A549 treated with CORT108297 at 1 μM for 4 hours (cell line): ENCODE data around the gene MGAT3. TPM values are rescaled to one million over a fixed set of nuclear protein-coding genes. Genes with fewer than 3 reads are reported as not detected.

Source experiments
- total RNA-seq: library from RNA; stranded (reverse); fragments of 200-300 nt; extraction: Qiagen RNA extraction; gene quantifications from 5 replicates; pipeline ENCODE4 v1.2.3, GENCODE V29; 2022

Gene MGAT3, protein sequence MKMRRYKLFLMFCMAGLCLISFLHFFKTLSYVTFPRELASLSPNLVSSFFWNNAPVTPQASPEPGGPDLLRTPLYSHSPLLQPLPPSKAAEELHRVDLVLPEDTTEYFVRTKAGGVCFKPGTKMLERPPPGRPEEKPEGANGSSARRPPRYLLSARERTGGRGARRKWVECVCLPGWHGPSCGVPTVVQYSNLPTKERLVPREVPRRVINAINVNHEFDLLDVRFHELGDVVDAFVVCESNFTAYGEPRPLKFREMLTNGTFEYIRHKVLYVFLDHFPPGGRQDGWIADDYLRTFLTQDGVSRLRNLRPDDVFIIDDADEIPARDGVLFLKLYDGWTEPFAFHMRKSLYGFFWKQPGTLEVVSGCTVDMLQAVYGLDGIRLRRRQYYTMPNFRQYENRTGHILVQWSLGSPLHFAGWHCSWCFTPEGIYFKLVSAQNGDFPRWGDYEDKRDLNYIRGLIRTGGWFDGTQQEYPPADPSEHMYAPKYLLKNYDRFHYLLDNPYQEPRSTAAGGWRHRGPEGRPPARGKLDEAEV
- total RNA-seq, result 0.28 to 0.57 TPM (median 0.47 TPM) in 5 replicates

DNA sequence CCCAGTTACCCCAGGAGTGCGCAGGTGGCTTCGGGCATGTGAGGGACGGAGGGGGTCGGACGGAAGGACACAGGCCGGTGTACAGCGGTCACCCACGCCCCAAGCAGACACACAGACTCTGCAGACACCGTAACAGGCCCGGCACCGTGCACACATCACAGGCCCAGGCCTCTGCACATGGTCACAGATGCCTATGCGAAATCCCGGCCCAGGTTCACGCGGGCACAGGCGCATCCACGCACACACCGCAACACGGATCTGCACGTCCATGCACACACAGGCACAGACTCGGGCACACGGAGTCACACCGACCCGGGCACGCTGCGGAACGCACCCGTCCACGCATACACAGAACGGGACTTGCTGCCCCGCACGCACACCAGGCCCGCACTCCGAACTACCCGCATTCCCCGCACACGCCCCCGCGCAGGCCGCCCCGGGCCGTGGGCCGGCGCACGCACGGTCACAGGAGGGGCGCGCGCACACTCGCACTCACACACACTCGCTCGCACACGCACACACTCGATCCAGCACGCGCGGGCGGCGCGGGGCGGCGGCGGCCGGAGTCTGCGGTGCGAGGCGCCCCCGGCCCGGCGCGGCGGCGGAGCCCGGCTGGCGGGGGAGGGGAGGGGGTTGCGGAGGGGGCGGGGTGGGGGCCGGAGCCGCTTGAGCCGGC is at the start of gene MGAT3:
MGAT3 (plus strand) TSS at position 491 of the 676 bp plus-strand sequence. CDS start 30,336 bp downstream, outside the sequence.

DNA sequence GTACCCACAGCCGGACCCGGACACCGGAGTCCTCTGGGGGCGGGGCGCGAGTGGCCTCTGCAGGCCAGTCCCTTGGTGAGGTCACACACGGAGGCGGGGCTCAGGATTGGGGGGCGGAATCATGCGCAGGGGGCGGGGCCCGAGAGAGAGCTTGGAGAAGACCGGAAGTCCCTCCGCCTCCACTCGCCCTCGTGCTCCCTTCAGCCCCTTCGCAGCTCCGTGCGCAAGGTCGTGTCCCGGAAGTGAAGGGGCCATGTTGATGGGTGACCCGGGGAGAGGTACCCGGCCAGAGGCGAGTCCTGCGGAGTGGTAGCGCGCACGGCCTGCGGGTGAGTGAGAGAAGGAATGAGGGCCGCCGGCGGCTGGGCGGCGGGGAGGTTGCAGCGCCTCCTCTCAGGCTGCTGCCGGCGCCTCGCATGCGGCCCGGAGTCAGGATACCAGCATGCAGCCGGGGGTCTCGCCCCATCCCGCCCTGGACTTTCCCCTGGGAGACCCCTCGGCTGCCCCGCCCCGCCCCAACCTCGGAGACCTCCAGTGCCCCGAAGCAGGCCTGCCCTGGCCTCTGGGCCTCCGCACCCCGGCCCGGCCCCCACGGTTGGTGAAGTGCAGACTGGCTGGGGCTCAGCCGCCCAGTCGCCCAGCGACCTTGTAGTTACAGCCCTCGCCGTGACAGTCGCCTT is 45.4 kb downstream of the MGAT3 start, which contains the start of gene MIEF1:
MIEF1 (plus strand) TSS at position 182 of the 680 bp plus-strand sequence. CDS start 9,005 bp downstream, outside the sequence.

DNA sequence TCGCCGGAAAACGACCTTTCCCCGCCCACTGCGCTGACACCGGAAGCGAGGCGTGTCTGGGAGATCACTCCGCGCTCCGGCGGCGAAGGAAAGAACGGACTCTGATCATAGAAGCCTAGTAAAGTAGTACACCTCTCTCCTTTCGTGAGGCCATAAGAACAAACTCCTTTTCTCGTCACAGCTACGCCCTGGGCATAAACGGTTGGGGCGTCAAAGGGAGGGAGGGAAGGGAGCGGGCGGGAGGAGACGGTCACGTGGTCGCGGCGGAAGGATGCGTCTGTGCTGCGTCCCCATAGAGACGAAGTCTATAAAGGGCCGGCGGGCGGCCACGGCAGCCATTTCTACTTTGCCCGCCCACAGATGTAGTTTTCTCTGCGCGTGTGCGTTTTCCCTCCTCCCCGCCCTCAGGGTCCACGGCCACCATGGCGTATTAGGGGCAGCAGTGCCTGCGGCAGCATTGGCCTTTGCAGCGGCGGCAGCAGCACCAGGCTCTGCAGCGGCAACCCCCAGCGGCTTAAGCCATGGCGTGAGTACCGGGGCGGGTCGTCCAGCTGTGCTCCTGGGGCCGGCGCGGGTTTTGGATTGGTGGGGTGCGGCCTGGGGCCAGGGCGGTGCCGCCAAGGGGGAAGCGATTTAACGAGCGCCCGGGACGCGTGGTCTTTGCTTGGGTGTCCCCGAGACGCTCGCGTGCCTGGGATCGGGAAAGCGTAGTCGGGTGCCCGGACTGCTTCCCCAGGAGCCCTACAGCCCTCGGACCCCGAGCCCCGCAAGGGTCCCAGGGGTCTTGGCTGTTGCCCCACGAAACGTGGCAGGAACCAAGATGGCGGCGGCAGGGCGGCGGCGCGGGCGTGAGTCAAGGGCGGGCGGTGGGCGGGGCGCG is 63.7 kb downstream of the MGAT3 start, which contains the start of gene ATF4:
ATF4 (plus strand) TSS at position 337 of the 880 bp plus-strand sequence. CDS start 884 bp downstream, outside the sequence.

DNA sequence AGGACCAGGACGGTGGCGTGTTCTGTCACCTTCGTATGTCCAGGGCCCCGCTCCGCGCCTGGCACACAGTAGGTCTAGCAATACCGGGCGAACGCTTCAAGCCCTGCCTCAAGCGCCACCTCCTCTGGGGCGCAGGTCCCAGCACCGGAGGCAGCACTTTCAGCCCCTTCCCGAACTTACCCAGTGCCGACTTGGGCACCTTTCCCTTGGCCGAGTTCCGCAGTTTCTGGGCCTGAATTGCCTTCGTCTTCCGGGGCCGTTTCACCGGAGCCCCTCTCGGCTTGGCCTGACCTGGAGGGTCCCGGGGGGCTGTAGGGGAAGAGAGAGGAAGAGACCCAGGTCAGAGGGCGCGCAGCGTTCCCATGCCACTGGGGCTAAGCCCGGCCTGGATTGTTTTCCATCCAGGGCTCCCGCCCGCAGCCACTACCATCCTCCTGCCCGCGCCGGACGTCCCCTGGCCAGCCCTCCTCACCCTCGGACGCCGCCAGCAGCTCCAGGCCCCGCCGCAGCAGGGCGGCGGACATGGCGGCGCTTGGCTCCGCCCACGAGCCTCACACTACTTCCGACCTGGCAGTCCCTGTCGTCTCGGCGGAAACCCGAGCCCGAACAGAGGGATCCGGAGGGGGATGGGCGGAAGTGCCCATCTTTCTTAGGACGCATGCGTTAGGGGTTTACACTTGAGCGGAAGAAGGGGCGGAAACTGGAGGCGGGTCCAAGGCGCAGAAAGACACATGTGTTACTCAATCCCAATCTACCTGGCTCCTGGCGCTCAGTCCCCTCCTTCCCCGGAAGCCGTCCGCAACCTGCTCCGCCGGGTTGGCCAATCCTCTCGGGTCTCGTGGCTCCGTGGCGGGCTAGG is 75.6 kb downstream of the MGAT3 start, which contains the start of gene RPS19BP1:
RPS19BP1 (minus strand) TSS at position 534 of the 859 bp plus-strand sequence; CDS start at position 524, 10 bp downstream.

Other genes starting within 250 kb of the MGAT3 start
- 3.0 to 4.5 TPM (median 4.2 TPM) in 5 replicates for gene PDGFB, start 212.0 kb upstream of the MGAT3 start, total RNA-seq
- 1,748 to 2,379 TPM (median 1,762 TPM) in 5 replicates for gene RPL3, start 137.4 kb upstream of the MGAT3 start, total RNA-seq
- gene SYNGR1, start 107.0 kb upstream of the MGAT3 start, total RNA-seq, result 7.9 to 13.7 TPM (median 12.1 TPM) in 5 replicates
- gene TAB1, start 57.2 kb upstream of the MGAT3 start, total RNA-seq, result 8.4 to 12.3 TPM (median 11.6 TPM) in 5 replicates
- gene MIEF1, start 45.3 kb downstream of the MGAT3 start, total RNA-seq, result 22.9 to 25.9 TPM (median 23.9 TPM) in 5 replicates
- gene ATF4, start 63.5 kb downstream of the MGAT3 start, total RNA-seq, result 310 to 392 TPM (median 356 TPM) in 5 replicates
- gene RPS19BP1, start 75.7 kb downstream of the MGAT3 start, total RNA-seq, result 82.5 to 123 TPM (median 108 TPM) in 5 replicates
- 0.02 to 0.07 TPM (median 0.03 TPM) in 5 replicates for gene CACNA1I, start 113.7 kb downstream of the MGAT3 start, total RNA-seq